HG03457 (cell line): ENCODE data around the gene MRNIP.

ENCODE experiments used
- ATAC-seq: cut with Tn5 transposase; IDR thresholded peaks from one replicate; pipeline ENCODE4 v1.9.1; 2021; ENCODE audit warnings: moderate number of reproducible peaks; ENCODE audit not compliant: unreplicated experiment

Gene MRNIP

GRCh38 chr5:179805529-179806249 lies 52.9 kb downstream of the MRNIP start:
- ATAC-seq: no peak

GRCh38 chr5:179805070-179805528 lies 53.5 kb downstream of the MRNIP start:
- no peak for ATAC-seq

GRCh38 chr5:179804555-179804947 lies 54.1 kb downstream of the MRNIP start:
- ATAC-seq: no peak

- no peak for ATAC-seq
Measured at GRCh38 chr5:179803651-179804554, 54.7 kb downstream of the MRNIP start.

GRCh38 chr5:179802950-179803562 lies 55.6 kb downstream of the MRNIP start:
- no peak for ATAC-seq

GRCh38 chr5:179802207-179802883 lies 56.3 kb downstream of the MRNIP start:
- no peak for ATAC-seq

GRCh38 chr5:179801304-179802206 lies 57.1 kb downstream of the MRNIP start:
- ATAC-seq: no peak

- ATAC-seq: no peak
Measured at GRCh38 chr5:179800696-179801201, 57.9 kb downstream of the MRNIP start.

GRCh38 chr5:179800071-179800695 lies 58.4 kb downstream of the MRNIP start:
- ATAC-seq: no peak

GRCh38 chr5:179799644-179799973 lies 59.0 kb downstream of the MRNIP start:
- no peak for ATAC-seq

GRCh38 chr5:179798771-179799643 lies 59.6 kb downstream of the MRNIP start:
- no peak for ATAC-seq

- no peak for ATAC-seq
Measured at GRCh38 chr5:179798144-179798770, 60.4 kb downstream of the MRNIP start.

GRCh38 chr5:179797741-179798140 lies 60.9 kb downstream of the MRNIP start:
- no peak for ATAC-seq

GRCh38 chr5:179796877-179797608 lies 61.6 kb downstream of the MRNIP start:
- no peak for ATAC-seq

- peak; percentile 59 for ATAC-seq
Measured at GRCh38 chr5:179795863-179796833, 62.5 kb downstream of the MRNIP start.
